Skin epidermis (tissue), 12 donors: Measurements from ENCODE around the gene STAC2.
A peak's percentile ranks its signal among the peaks of the same experiment; 100 is the strongest.

Experiments used
- H3K27ac ChIP-seq, 21 experiments: fragments of 200-600 bp; sonication (generic) in 11 of 21; one replicate each; pipeline ENCODE4 v1.5.0; 2020; ENCODE audit warnings: mild to moderate bottlenecking in 3 of 21, inconsistent platforms in 2 of 21, moderate library complexity in 2 of 21
- H3K4me3 ChIP-seq, 7 experiments: fragments of 200-600 bp; sonication (generic) in 2 of 7; one replicate each; pipeline ENCODE4 v1.5.0; 2020; ENCODE audit warnings: inconsistent platforms in 2 of 7, mild to moderate bottlenecking in 2 of 7, moderate library complexity in 1 of 7

Gene STAC2

DNA sequence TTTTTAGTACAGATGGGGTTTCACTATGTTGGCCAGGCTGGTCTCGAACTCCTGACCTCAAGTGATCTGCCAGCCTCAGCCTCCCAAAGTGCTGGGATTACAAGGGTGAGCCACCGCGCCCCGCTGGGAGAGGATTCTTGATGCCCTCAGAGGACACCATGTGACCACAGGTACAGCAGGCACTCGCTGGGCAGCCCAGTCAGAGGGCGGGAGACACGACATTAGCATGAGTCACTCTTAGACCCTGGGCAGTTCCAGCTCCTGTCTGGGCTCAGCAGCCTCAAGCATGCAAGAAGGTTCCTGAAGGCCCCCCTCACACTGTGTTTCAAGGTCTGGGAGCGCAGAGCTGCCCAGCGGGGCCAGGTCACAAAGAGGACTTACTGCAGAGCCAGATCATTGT is 11.9 kb downstream of the STAC2 start:
- H3K4me3 ChIP-seq: no peak overlapping the region
- peak overlapping the region in 1 of 21 experiments; percentile 2 for H3K27ac ChIP-seq

DNA sequence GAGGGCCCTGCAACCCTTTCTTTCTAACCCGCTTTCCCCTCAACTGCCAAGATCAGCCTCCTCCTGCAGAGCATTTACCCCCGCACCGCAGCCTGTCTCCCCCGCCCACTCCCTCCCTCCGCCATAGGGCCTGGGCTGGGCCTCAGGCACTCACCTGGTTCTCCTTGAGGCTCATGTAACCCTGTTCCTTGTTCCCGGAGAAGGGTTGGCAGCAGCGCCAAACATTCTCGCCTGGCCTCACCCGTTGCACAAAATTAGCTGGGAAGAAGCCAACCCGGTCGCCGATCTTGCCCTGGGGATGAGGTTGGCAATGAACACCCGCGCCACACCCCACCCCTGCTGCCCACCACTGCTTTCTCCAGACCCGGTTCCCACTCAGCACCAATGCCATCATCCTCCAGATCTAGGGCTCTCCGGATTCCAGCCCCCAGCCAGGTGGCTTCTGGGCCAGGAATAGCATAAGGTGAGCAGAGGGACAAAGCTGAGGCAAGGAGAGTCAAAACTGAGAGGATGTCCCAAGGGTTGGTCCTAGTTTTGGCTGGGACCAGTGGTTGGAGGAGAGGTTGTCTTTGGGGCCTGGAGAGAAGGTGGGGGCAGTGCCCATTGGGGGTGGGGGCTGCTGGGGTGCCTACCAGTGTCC is 12.8 kb downstream of the STAC2 start:
- no peak overlapping the region for H3K4me3 ChIP-seq
- peak overlapping the region in 10 of 21 experiments; percentile 1 to 69 (median 48) for H3K27ac ChIP-seq

DNA sequence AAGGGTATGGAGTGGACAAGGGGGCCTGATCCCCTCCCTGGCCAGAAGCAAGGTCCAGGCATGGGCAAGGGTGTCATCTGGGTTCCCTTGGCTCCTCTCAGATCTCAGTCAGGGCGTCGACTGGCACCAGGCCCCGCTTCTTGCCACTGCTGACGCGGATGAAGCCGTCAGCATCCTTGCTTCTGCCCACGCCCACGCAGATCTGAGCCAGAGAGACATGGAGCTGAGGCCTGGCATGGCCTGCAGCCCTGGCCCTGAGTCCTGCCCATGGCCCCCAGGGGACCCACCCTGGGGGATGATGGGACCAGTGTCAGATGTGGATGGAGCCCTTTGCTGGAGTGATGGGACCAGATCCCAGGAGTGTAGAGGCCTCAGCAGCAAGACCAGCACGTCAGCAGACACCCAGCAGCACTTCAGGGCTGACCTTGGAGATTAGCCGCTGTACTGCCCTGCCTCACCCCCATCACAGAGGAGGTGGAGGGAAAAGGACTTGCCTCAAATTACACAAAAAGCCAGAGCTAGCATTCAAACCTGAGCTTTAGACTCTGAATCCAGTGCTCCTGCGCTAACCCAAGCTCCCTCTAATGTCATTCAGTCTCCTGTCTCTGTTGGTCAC is 13.4 kb downstream of the STAC2 start:
- Histone ChIP-seq H3K4me3 (no peak overlapping the region), H3K27ac (peak overlapping the region in 12 of 21 experiments; percentile 9 to 69 (median 38))

DNA sequence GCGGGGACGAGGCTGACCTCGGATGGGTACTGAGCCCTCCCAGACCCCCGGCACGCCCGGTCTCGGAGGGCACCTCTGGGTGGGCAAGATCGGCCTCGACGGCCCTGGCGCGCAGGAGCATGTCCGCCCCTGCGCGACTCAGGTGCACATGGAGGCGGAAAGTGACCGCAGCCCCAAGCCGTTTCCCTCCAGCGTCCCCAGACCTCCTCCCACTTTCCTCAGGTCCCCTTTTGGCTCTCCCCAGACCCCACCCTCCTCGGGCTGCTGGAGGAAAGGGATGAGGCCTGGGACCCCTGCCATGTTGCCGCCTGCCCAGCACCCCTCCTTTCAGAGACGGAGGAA is 15.7 kb downstream of the STAC2 start:
- Histone ChIP-seq H3K4me3 (peak overlapping the region in 6 of 7 experiments; percentile 22 to 39 (median 26)), H3K27ac (peak overlapping the region in 14 of 21 experiments; percentile 2 to 78 (median 61))

DNA sequence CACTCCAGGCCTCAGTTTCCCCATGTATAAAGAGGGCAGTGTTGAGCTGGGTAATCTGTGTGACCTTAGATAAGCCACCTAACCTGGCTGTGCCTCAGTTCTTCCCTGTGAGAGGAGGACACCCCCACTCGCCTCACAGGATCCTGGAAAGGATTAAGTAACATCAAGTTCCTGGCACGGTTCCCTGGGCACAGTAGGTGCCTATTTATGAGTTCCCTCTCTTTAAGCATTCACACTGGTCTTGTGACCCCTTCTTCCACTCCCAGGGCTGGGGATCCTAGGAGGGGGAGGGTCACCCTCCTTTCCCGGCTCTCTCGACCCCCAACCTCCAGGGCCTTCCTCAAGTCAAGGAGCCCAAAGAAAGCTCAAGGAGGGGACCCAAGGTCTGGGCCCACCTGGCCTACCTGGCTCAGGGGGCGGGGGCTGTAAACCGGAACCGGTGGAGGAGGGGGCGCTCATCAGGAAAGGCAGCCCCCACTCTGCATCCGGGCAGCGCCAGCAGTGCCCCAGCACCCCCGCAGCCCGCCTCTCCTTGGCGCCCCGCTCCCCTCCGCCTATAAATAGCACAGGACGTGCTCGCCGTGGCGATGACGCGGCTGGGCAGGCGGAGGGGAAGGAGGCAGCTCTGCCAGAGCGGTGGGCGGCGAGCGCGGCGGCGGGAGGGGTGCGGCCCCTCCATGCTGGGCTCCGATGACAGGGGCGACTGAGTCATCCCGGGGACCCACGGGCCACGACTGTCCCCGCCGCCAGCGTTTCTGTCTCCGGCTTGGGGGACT is 16.2 kb downstream of the STAC2 start:
- Histone ChIP-seq H3K4me3 (peak overlapping the region in 6 of 7 experiments; percentile 22 to 39 (median 26)), H3K27ac (peak overlapping the region in 16 of 21 experiments; percentile 3 to 78 (median 48))

DNA sequence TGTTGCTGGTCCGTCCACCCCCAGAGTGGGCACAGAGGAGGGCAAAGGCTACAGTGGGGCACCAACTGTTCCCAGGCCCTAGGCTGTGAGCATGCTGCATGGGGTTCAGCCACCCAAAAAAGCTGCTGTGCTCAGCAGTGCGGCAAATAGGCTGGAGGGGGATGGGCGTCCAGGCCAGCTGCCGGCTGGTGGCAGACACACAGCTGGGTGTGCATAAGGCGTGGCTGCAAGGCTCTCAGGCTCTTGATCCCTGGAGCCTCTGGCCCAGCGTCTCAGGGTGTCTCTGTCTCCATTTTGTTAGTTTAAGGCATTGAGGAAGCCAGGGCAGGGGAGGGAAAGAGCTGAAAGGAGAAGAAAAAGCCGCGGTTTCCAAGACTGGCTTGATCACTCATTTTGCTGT is 16.9 kb downstream of the STAC2 start:
- H3K27ac ChIP-seq: peak overlapping the region in 14 of 21 experiments; percentile 3 to 78 (median 48)
- H3K4me3 ChIP-seq: no peak overlapping the region

DNA sequence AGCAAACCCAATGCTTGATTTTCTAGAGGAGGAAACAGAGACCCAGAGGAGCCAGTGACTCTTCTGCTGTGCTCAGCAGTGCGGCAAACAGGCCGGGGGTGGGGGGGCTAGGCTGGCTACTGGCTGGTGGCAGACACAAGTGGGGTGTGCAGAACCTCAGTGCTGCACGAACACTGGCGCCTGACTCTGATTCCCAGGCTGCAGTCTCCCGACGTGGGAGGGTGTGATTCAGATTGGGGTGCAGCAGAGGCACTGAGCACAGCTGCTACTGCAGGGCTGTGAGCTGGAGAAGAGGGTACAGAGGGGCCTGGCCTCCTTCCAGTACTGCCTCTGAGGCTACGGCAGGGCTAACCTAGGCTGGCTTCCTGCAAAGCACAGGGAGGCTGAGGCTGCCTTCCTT is 17.6 kb downstream of the STAC2 start:
- Histone ChIP-seq H3K4me3 (no peak overlapping the region), H3K27ac (peak overlapping the region in 4 of 21 experiments; percentile 21 to 78 (median 71))

DNA sequence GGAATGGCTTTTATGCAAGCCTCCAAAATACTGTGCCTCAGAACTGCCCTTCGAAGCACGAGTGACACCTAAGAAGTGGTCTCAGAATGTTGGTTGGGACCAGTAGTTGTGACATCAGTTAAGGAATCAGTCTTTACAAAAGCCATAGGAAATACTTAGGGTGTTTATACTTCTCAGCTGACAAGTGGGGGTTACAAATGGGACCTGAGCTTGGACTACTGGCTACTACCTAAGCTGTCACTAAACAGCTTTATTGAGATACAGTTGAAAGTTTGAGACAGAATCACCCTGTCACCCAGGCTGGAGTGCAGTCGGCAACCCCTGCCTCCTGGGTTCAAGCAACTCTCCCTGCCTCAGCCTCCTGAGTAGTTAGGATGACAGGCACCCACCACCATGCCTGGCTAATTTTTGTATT is 20.6 kb downstream of the STAC2 start:
- no peak overlapping the region for H3K27ac ChIP-seq
- H3K4me3 ChIP-seq: no peak overlapping the region

DNA sequence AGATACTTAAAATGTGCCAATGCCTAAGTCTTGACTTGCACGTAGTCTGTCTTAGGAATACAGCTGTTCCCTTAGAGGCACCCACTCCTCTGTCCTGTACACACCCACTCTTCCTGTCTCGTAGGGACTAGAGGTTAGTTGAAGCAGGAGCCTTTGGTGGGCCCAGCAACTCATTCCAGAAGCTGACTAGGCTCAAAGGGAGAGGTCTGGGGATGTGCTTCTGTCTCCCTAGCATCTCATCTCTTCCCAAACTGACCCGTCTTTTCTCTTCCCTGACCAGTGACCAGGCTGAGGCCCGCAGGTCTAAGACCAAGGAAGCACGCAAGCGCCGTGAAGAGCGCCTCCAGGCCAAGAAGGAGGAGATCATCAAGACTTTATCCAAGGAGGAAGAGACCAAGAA is 21.5 kb downstream of the STAC2 start:
- Histone ChIP-seq H3K4me3 (no peak overlapping the region), H3K27ac (no peak overlapping the region)

DNA sequence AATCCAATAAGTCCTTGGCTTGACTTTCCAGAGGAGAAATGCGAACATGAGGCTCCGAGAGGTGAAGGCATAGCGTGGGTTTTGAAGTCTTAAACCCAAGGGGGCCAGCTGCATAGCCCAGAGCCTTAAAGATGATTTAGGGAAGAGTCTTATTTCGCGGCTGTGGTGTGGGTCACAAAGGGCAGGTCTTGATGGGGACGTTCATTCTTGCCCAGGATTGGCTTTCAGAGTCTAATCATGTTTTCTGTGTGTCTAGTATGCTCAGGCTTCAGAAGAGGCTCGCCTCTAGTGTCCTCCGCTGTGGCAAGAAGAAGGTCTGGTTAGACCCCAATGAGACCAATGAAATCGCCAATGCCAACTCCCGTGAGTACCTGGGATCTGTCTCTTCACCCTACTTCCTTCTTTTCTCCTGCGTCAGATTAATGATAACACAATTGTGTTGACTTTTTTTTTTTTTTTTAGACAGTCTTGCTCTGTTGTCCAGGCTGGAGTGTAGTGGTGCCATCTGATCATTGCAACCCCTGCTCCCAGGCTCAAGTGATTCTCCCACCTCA is 24.7 kb downstream of the STAC2 start:
- H3K4me3 ChIP-seq: peak overlapping the region; percentile 77 to 96 (median 83)
- peak overlapping the region in 20 of 21 experiments; percentile 95 to 100 (median 99) for H3K27ac ChIP-seq

DNA sequence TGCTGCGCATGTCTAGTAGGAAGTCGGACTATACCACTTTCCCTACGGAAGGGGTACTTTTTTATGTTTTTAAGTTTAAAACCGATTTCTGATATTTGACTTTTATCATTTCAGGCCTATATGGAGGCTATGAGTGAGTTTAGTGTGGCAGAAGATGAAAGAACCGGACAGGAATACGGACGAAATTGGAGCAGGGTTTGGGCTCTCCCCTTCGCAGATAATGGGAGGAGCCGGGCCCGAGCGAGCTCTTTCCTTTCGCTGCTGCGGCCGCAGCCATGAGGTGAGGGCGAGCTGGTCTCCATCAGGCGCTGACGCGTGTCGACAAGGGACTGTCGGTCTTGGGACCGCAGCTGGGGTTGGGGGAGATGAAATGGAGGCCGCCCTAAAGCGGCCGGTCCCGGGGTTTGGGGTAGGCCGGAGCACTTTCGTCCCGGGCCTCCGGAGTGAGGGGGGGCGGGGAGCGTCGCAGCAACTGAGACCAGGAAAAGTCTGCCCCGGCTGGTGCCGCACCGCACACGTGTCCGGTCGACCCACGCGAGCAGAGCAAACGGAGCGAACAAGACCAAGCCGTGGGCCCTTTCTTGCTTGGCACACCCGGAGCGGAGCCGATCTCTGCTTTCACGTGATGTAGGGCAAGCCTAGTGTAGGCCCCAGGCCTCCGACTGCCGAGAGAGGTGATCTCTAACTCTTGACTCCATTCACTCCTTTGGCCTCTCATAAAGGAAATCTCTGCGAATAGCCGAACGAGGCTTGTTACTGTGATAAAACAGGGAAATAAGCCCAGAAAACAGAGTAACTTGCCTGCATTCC is 25.5 kb downstream of the STAC2 start, which contains the start of gene RPL19:
RPL19 (plus strand) TSS at position 214 of the 810 bp plus-strand sequence; CDS start at position 276, 62 bp downstream.
- H3K4me3 ChIP-seq: peak within 1 kb of the TSS; percentile 77 to 96 (median 83)
- peak within 1 kb of the TSS; percentile 95 to 100 (median 99) for H3K27ac ChIP-seq

DNA sequence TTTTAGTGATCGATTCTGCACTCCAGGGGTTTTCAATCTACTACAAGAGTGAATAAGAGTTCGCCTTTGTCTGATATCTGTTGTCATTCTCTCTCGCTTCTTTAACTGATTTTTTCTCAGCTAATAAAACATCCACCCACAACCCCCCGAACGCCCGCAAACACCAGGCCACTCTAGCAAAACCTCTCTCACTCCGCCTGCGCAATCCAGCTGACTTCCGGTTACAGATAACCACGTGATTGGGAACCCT is 26.0 kb downstream of the STAC2 start:
- peak overlapping the region; percentile 77 to 96 (median 83) for H3K4me3 ChIP-seq
- peak overlapping the region; percentile 95 to 100 (median 99) for H3K27ac ChIP-seq

DNA sequence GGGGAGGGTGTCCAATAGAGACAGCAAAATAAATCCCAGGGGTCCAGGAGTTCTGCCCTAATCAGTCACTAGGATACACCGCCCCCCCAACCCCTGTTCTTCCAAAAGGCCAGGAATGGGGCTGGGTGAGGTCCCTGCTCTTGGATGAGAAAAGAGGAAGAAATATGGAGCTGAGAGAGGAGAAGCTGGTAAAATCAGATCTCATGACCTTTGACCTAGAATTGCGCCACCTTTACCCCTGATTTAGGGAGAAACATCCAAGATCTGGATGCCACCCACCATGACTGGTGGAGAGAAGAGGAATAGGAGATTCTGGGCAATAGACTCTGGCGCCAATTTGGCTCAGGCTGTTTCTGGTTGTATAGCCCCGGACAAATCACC is 27.6 kb downstream of the STAC2 start:
- peak overlapping the region in 3 of 7 experiments; percentile 60 to 74 (median 69) for H3K4me3 ChIP-seq
- peak overlapping the region in 16 of 21 experiments; percentile 7 to 100 (median 82) for H3K27ac ChIP-seq

DNA sequence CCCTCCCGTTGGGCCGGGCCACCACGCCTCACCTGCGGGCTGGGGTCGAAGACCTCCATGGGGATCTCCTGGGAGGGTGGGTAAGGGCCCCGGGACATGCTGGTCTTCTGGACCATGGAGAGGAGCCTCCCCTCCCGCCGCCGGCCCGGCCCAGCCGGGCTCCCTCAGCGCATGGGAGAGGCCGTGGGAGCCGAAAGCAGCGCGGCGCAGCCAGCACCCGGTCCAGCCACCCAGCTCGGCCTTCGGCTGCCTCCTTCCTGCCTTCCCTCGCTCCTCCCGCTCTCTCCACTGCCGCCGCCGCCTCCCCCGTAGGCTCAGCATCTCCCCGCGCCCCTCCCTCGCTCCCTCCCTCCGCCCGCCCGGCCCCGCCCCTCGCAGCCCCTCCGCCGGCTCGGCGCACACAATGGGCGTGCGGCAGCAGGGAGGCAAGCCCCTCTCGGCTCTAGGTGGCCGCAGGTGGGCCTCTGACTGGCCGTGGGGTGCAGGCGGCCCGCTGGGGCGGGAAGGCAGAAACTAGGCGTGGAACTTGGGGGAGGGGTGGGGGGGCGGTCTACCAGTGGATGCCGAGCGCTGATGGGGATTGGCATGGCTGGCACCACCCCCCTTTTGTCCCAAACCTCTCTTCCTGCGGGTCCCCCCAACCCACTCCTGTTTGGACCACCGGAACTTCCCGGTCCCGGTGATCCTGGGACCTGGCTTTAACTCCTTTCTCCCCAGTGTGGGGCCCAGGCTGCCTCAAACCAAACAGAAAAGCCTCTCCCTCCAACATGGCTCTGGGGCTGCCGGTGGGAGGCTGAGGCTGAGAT is 28.2 kb downstream of the STAC2 start, which contains the start of gene CACNB1:
CACNB1 (minus strand) TSS at position 290 of the 806 bp plus-strand sequence; CDS start at position 116, 174 bp downstream.
- peak within 1 kb of the TSS in 20 of 21 experiments; percentile 7 to 100 (median 80) for H3K27ac ChIP-seq
- peak within 1 kb of the TSS; percentile 50 to 78 (median 69) for H3K4me3 ChIP-seq

DNA sequence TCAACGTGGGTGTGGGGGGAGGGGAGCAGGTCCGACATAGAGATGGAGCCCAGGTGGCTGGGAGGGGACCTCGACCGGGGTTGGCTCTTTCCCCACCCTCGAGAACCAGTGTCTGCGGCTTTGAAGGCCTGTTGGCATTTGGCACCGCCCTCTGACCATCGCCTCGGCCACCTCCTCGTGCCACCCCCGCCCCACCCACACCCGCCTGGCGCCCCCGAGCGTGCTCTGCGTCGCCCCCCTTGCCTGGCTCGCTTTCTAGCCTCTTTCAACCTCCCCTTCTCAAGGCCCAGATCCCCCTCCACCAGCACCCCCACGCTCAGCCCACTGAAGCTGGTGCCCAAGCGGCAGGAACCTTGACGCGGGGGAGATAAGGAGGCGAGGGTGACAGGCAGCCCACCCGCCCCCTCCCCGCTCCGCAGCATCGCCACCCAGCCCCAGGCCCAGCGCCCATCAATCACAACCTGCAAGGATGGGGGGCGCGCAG is 28.9 kb downstream of the STAC2 start:
- peak overlapping the region; percentile 50 to 78 (median 69) for H3K4me3 ChIP-seq
- H3K27ac ChIP-seq: peak overlapping the region in 20 of 21 experiments; percentile 7 to 100 (median 80)

DNA sequence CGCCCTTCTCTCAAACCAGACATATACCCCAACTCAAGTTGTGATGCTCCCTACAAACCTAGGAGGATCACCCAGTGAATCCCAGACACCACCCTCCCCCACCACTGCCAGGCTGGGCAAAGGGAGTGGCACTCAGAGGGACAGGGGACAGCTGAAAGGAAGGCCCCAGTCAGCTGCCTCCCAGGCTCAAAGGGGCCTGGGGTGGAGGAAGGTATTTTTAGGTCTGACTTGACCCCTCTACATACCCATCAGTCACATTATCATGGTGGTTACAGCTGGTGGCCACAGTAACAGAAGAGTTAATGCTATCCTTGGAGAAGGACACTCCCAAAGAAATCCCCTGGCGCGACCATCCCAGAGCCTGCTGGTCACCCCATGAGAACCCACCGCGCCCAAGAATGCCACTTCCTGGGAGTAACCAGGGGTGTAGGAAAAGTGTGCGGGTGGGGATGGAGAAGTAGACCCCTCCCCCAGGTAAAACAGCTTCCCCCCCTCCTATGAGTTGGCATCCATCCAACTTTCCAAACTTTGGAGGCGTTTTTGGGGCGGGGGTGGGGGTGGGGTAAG is 29.4 kb downstream of the STAC2 start:
- peak overlapping the region in 15 of 21 experiments; percentile 69 to 100 (median 83) for H3K27ac ChIP-seq
- H3K4me3 ChIP-seq: peak overlapping the region; percentile 50 to 78 (median 69)

DNA sequence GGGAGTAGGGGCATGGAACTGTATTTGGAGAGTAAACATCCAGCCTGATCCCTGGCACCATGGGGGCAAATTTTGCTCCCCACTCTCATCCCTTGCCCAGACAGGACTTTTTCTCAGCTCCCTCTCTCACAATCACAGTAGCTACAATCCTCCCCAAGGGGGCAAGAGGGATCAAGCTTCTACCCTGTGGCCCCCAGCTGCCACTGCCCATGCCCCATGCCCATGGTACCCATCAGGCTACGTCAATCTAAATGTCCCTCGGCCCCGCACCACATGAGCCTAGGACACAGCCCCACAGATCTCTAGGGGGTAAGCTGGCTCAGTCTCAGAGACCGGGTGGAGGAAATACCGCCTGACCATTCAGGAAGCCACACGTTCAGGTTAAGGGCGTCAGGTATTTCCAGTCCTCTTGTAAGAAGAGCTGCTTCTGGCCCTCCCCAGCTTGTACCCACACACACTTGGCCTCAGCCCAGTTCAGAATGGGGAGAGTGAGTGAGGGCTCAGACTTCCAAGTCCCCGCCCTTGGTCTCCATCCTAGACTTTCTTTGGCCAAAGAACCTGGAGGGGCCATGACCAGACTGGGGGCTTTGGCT is 30.1 kb downstream of the STAC2 start:
- peak overlapping the region in 2 of 7 experiments; percentile 60 to 74 for H3K4me3 ChIP-seq
- H3K27ac ChIP-seq: peak overlapping the region in 15 of 21 experiments; percentile 16 to 100 (median 82)
